ENCODE data around the gene HACE1.
A peak's percentile ranks its signal among the peaks of the same experiment; 100 is the strongest.

Gene HACE1

DNA sequence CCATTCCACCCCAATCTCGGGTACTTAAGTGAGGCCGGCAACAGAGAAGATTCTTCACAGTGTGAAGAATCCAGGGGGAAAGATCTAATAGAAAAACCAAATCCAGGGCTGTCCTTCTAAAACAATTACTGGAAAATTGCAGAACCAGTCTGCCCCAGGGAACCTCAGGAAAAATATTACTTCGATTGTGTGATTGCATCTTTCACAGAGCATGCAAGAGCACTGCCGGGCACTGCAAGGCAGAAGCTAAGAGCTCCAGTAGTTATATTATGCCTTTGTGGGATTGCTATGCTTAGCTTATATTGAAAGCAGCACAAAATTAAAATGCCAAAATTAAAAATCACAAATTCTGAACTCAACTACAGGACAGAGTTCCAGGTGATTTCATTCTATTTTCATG lies 175.9 kb downstream of the HACE1 start:
- DNase-seq = no peak

DNA sequence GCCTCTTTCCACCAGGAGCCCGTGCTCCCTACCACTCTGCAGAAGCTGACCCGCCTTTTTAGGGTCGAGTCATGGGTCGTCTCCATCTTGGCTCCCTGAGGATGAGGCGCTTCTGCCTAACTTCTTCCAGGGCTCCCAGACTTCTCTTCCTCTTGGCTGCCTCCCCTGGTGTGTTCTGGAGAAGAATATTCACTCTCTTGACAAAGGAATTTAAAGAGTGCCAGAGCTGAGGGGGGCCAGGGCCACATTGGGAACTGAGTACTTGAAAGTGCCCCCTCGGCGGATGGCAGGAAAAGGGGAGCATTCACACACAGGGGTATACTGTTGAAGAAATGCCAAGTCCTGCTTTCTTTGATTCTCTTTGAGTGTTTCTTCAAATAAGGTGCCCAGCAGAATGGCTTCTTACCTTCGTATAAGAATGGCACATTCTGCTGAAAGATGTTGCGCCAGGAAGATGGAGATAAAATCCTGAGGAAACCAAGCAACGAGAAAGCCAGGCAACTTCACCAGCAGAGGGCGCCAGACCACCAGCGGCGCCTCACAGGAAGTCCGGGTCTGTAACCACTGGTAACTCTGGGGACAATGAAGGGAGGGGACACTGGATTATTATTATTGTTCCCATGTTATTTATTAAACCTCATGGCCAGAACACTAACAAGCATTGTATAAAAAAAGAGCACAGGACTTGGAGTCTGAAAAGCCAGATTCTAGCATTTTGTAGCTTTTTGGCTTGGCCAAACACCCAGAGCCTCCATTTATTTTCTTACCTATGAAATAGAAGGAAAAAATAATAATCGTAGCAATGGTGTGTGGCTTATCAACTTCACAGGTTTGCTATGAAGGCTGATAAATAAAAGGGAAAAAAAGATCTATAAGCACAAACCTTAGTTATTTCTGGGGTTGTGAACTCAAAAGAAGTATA lies 176.7 kb downstream of the HACE1 start:
- DNase-seq = peak; percentile 74

DNA sequence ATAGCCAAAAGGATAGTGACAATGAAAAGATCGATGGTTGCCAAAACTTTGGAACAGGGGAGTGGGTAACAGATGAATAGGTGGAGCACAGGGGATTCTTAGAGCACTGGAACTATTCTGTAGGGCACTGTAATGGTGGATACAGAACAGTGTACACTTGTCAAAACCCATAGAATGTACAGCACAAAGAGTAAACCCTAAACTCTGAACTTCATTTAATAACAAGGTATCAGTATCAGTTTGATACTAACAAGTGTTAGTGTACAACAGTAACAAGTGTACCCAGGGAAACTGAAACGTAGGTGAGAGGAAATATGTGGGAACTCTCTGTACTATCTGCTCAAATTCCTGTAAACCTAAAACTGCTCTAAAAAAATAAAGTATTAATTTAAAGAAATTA lies 179.2 kb downstream of the HACE1 start:
- DNase-seq = no peak

DNA sequence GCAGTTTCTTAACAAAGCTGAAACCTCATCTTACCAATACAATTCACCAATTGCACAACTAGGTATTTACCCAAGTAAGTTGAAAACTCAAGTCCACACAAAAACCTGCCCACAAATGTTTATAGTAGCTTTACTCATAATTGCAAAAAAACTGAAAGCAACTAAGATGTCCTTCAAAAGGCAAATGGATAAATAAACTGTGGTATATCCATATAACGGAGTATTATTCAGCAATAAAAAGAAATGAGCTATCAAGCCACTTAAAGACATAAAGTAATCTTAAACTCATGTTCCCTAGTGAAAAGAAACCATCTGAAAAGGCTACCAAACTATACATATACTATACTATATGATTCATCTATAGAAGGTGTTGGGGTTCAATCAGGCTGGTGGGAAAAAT lies 179.7 kb downstream of the HACE1 start:
- no peak for DNase-seq

Measured in activated CD4-positive, alpha-beta T cell treated with anti-CD3 and anti-CD28 coated beads, Interleukin-10, Interleukin-2, amounts not matched to agents 100 ng/mL and 50 ng/mL, durations not matched to agents 16 hours and 8 hours (primary cell).